ENCODE results near the gene MRPL49. TPM values are rescaled to one million over a fixed set of nuclear protein-coding genes. Genes with fewer than 3 reads are reported as not detected.

MRPL49 gene
- total and polyA plus RNA-seq, 2 of the 13 experiments (the other 11 are each of a cell fraction or from before 2014, with no cell fraction given): 39.2 to 53.3 TPM

DNA sequence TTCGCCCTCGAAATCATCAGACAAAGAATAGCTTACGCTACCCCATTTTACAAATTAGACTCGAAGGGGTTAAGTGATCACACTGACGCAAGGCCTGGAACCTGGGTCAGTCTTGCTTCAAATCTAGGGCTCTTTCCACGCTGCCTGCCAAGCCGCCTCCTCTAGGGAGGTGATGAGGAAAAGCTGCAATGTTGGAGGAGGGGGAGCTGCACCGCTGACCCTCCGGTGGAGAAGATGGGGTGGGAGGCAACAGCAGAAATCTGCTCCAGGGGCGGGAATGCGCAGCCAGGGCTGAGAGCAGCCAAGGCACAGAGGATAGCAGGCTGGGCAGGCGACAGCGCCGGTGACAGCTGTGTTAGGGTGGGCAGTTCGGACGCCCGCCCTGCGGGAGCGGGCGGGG, 11.6 kb downstream of the MRPL49 start (continued):
- TF ChIP-seq, protein P1, sequence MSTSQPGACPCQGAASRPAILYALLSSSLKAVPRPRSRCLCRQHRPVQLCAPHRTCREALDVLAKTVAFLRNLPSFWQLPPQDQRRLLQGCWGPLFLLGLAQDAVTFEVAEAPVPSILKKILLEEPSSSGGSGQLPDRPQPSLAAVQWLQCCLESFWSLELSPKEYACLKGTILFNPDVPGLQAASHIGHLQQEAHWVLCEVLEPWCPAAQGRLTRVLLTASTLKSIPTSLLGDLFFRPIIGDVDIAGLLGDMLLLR (CRISPR knock-in tag; IDR thresholded peaks at IDR 0.05): no peak
- 0 out of 2 replicates have a peak, but pooled peaks have one; percentile 16 for TF ChIP-seq ZNF776 (CRISPR knock-in tag; IDR thresholded peaks at IDR 0.05)
- no peak for TF ChIP-seq ZBTB7A (CRISPR knock-in tag; IDR thresholded peaks at IDR 0.05)
- no peak; the same call in 1 of the 2 replicates for TF ChIP-seq ZNF709 (CRISPR knock-in tag; IDR thresholded peaks at IDR 0.05)
- TF ChIP-seq ZNF121 (CRISPR knock-in tag; IDR thresholded peaks at IDR 0.05): no peak
- no peak for TF ChIP-seq REL (CRISPR knock-in tag; conservative IDR thresholded peaks at IDR 0.05)
- TF ChIP-seq TP53 (CRISPR knock-in tag; conservative IDR thresholded peaks at IDR 0.05): no peak
- no peak for TF ChIP-seq MYNN (CRISPR knock-in tag; IDR thresholded peaks at IDR 0.05; ENCODE audit: low read depth)
- TF ChIP-seq, protein P2, sequence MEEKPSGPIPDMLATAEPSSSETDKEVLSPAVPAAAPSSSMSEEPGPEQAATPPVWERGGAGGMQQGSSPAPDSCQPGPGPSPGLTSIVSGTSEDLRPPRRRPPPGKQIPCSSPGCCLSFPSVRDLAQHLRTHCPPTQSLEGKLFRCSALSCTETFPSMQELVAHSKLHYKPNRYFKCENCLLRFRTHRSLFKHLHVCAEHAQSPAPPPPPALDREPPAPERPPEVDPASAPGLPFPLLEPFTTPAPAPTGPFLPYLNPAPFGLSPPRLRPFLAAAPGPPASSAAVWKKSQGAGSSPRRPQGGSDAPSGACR (CRISPR knock-in tag; IDR thresholded peaks at IDR 0.05): 0 out of 2 replicates have a peak, but pooled peaks have one; percentile 3
- TF ChIP-seq KMT2A (CRISPR knock-in tag; IDR thresholded peaks at IDR 0.05): no peak
- TF ChIP-seq DNMT3B (CRISPR knock-in tag; conservative IDR thresholded peaks at IDR 0.05): no peak
- no peak for TF ChIP-seq ZNF318 (CRISPR knock-in tag; IDR thresholded peaks at IDR 0.05)
- no peak for TF ChIP-seq TAF1 (CRISPR knock-in tag; IDR thresholded peaks at IDR 0.05)
- TF ChIP-seq ZSCAN5A (CRISPR knock-in tag; IDR thresholded peaks at IDR 0.05; ENCODE audit: borderline replicate concordance): no peak
- TF ChIP-seq RBFOX2 (IDR thresholded peaks at IDR 0.05; ENCODE audit: low read depth, low read length): no peak

Data from HepG2 (cell line).